ENCODE results near the gene CARNS1.

Gene CARNS1

GRCh38 chr11:67408437-67409200 lies 6.9 kb upstream of the CARNS1 start:
- no peak overlapping the region for H3K4me3 ChIP-seq (ENCODE audit: low read depth, low read length)
- no peak for DNase-seq (ENCODE audit: low read depth)
- TF ChIP-seq CTCF (IDR thresholded peaks at IDR 0.05; ENCODE audit: control insufficient read depth, extremely low read depth, insufficient read depth): no peak

- TF ChIP-seq CTCF (IDR thresholded peaks at IDR 0.05; ENCODE audit: control insufficient read depth, extremely low read depth, insufficient read depth): no peak
- no peak overlapping the region for H3K4me3 ChIP-seq (ENCODE audit: low read depth, low read length)
- no peak for DNase-seq (ENCODE audit: low read depth)
These were observed 6.2 kb upstream of the CARNS1 start for GRCh38 chr11:67409261-67409666.

- no peak for DNase-seq (ENCODE audit: low read depth)
- TF ChIP-seq CTCF (IDR thresholded peaks at IDR 0.05; ENCODE audit: control insufficient read depth, extremely low read depth, insufficient read depth): no peak
- no peak overlapping the region for H3K4me3 ChIP-seq (ENCODE audit: low read depth, low read length)
These were observed 5.6 kb upstream of the CARNS1 start for GRCh38 chr11:67409781-67410368.

GRCh38 chr11:67410369-67410831 lies 5.1 kb upstream of the CARNS1 start:
- H3K4me3 ChIP-seq (ENCODE audit: low read depth, low read length): no peak overlapping the region
- no peak for TF ChIP-seq CTCF (IDR thresholded peaks at IDR 0.05; ENCODE audit: control insufficient read depth, extremely low read depth, insufficient read depth)
- DNase-seq (ENCODE audit: low read depth): no peak

- H3K4me3 ChIP-seq (ENCODE audit: low read depth, low read length): no peak overlapping the region
- TF ChIP-seq CTCF (IDR thresholded peaks at IDR 0.05; ENCODE audit: control insufficient read depth, extremely low read depth, insufficient read depth): no peak
- DNase-seq (ENCODE audit: low read depth): no peak
These were observed 4.3 kb upstream of the CARNS1 start for GRCh38 chr11:67410984-67411784.

- no peak overlapping the region for H3K4me3 ChIP-seq (ENCODE audit: low read depth, low read length)
- no peak for DNase-seq (ENCODE audit: low read depth)
- no peak for TF ChIP-seq CTCF (IDR thresholded peaks at IDR 0.05; ENCODE audit: control insufficient read depth, extremely low read depth, insufficient read depth)
These were observed 3.7 kb upstream of the CARNS1 start for GRCh38 chr11:67411785-67412152.

Measured in LNCaP clone FGC (cell line).